Astrocyte (in vitro differentiated cells and primary cell): ENCODE results near the gene GOLGA6A. TPM values are rescaled to one million over a fixed set of nuclear protein-coding genes. Genes with fewer than 3 reads are reported as not detected.
A peak's percentile ranks its signal among the peaks of the same experiment; 100 is the strongest.

Source experiments
- DNase-seq: peaks from one replicate; pipeline ENCODE4 v3.0.0-alpha.2; 2010; ENCODE audit warnings: low read depth
- FAIRE-seq: peaks from 2 replicates; lab custom pipeline; 2011; peaks lifted over from hg19 to GRCh38; lab: Jason Lieb, UNC
- H2AFZ ChIP-seq: 2 replicates; pipeline ENCODE4 v1.6.0; 2012; ENCODE audit warnings: low read depth, low read length, inconsistent platforms
- H3K27ac ChIP-seq: 2 replicates; pipeline ENCODE4 v1.5.1; 2011; ENCODE audit warnings: low read depth, low read length, inconsistent platforms
- H3K27me3 ChIP-seq: 2 replicates; pipeline ENCODE4 v1.6.0; 2011; ENCODE audit warnings: low read length, inconsistent platforms; ENCODE audit not compliant: insufficient read depth
- H3K36me3 ChIP-seq: 2 replicates; pipeline ENCODE4 v1.5.1; 2011; ENCODE audit warnings: low read length, inconsistent platforms; ENCODE audit not compliant: insufficient read depth
- H3K4me1 ChIP-seq: 2 replicates; pipeline ENCODE4 v1.5.1; 2011; ENCODE audit warnings: low read length, inconsistent platforms; ENCODE audit not compliant: insufficient read depth
- H3K4me2 ChIP-seq: 2 replicates; pipeline ENCODE4 v1.6.0; 2012; ENCODE audit warnings: low read length, inconsistent platforms
- H3K4me3 ChIP-seq: 2 replicates; pipeline ENCODE4 v1.5.1; 2011; ENCODE audit warnings: low read depth, mild to moderate bottlenecking, low read length, inconsistent platforms; ENCODE audit not compliant: insufficient read depth
- H3K79me2 ChIP-seq: 2 replicates; pipeline ENCODE4 v1.6.0; 2012; ENCODE audit warnings: mild to moderate bottlenecking, low read length, inconsistent platforms; ENCODE audit not compliant: insufficient read depth
- H3K9ac ChIP-seq: 2 replicates; pipeline ENCODE4 v1.6.0; 2012; ENCODE audit warnings: mild to moderate bottlenecking, low read length, inconsistent platforms
- H3K9me3 ChIP-seq: 2 replicates; pipeline ENCODE4 v1.5.1; 2012; ENCODE audit warnings: low read depth, mild to moderate bottlenecking, low read length, inconsistent platforms; ENCODE audit not compliant: insufficient read depth
- H4K20me1 ChIP-seq: 2 replicates; pipeline ENCODE4 v1.6.0; 2012; ENCODE audit warnings: low read length, inconsistent platforms; ENCODE audit not compliant: insufficient read depth
- H3K27ac Mint-ChIP-seq: one replicate; pipeline ENCODE4 v1.8.0; 2021; ENCODE audit warnings: mild to moderate bottlenecking, mixed read lengths; ENCODE audit not compliant: unreplicated experiment
- H3K27me3 Mint-ChIP-seq: one replicate; pipeline ENCODE4 v1.8.0; 2021; ENCODE audit warnings: low read depth, mixed read lengths; ENCODE audit not compliant: unreplicated experiment
- H3K36me3 Mint-ChIP-seq: one replicate; pipeline ENCODE4 v1.8.0; 2021; ENCODE audit warnings: low read depth, mixed read lengths; ENCODE audit not compliant: unreplicated experiment
- H3K4me1 Mint-ChIP-seq: one replicate; pipeline ENCODE4 v1.8.0; 2021; ENCODE audit warnings: low read depth, mixed read lengths; ENCODE audit not compliant: unreplicated experiment
- H3K4me3 Mint-ChIP-seq: one replicate; pipeline ENCODE4 v1.8.0; 2021; ENCODE audit warnings: mild to moderate bottlenecking, moderate library complexity, mixed read lengths; ENCODE audit not compliant: unreplicated experiment
- H3K9me3 Mint-ChIP-seq: one replicate; pipeline ENCODE4 v1.8.0; 2021; ENCODE audit warnings: mild to moderate bottlenecking, mixed read lengths; ENCODE audit not compliant: unreplicated experiment
- EZH2 ChIP-seq: IDR thresholded peaks from 2 replicates; pipeline ENCODE4 v1.6.1; 2012; ENCODE audit warnings: mild to moderate bottlenecking, low read length, inconsistent platforms; ENCODE audit not compliant: insufficient read depth
- total RNA-seq: library from RNA; stranded (reverse); gene quantifications from 2 replicates; pipeline ENCODE4 v1.2.1, GENCODE V29; 2021
- TF ChIP-seq, protein P1 (sequence below): IDR thresholded peaks from 2 replicates; pipeline ENCODE4 v1.5.1; 2011; ENCODE audit warnings: low read depth, mild to moderate bottlenecking, inconsistent platforms, low read length, moderate library complexity; ENCODE audit not compliant: insufficient read depth

Gene GOLGA6A
- total RNA-seq, 1 donor from 2014 or later, result 0.30 TPM

DNA sequence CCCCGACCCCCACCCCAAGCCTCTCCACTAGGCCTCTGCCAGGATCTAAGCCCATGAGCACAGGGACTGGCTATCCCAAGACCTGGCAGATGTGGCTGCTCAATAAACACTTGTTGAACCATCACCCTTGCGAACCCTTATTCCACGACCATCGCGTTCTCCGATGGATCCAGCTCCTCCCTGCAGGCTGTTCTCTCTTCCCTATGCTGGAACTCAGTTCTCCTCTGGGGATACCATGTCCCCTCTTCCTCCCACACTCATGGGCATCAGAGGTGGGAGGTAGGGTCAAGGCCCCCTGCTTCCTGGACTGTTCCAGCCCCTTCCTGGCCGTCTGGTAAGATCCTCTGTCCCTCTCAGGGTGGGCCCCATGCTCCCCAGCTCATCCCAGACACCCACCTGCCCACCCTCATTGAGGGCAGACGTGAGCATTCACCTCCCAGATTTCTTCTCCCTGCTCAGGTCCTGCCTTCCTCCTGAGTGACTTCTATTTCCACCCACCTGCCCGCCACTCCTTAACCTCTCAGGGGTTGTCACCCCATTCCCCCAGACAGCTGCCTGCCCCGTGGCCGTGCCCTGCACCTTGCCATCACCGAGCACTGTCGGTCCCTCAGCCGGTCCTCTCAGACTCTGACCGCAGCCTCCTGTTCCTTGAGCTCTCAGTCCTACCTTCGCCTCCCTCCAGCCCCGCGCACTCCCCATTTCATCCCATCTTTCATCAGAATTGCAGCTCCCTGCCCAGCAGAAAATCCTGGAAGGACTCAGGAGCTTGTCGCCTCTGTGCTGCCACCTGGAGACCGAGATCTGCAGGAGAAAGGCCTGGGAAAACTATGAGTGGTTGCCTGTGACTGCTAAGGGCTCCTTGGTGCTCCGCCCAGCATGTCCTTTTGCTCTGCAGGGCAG lies 45.8 kb downstream of the GOLGA6A start:
- peaks cover 29% of the 10 kb centered on the region for H3K4me1 ChIP-seq
- H3K27ac Mint-ChIP-seq, result peak overlapping the region; percentile 36
- H3K4me2 ChIP-seq, result no peak overlapping the region
- H3K4me1 Mint-ChIP-seq, result peaks cover 40% of the 10 kb centered on the region
- H3K36me3 Mint-ChIP-seq, result peaks cover 38% of the 10 kb centered on the region
- H3K4me3 Mint-ChIP-seq, result peak overlapping the region; percentile 17
- no peaks in the 10 kb centered on the region for H3K79me2 ChIP-seq
- H3K9me3 ChIP-seq, result no peaks in the 10 kb centered on the region
- H3K27me3 ChIP-seq, result no peaks in the 10 kb centered on the region
- peak; percentile 22 for DNase-seq
- no peaks in the 10 kb centered on the region for H3K27me3 Mint-ChIP-seq
- H4K20me1 ChIP-seq, result peaks cover 6% of the 10 kb centered on the region
- no peak for FAIRE-seq
- TF ChIP-seq, protein P1, sequence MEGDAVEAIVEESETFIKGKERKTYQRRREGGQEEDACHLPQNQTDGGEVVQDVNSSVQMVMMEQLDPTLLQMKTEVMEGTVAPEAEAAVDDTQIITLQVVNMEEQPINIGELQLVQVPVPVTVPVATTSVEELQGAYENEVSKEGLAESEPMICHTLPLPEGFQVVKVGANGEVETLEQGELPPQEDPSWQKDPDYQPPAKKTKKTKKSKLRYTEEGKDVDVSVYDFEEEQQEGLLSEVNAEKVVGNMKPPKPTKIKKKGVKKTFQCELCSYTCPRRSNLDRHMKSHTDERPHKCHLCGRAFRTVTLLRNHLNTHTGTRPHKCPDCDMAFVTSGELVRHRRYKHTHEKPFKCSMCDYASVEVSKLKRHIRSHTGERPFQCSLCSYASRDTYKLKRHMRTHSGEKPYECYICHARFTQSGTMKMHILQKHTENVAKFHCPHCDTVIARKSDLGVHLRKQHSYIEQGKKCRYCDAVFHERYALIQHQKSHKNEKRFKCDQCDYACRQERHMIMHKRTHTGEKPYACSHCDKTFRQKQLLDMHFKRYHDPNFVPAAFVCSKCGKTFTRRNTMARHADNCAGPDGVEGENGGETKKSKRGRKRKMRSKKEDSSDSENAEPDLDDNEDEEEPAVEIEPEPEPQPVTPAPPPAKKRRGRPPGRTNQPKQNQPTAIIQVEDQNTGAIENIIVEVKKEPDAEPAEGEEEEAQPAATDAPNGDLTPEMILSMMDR, result peak; percentile 43
- no peak for TF ChIP-seq EZH2
- H3K9ac ChIP-seq, result no peak overlapping the region
- H3K27ac ChIP-seq, result no peak overlapping the region
- no peak overlapping the region for H3K4me3 ChIP-seq
- H3K9me3 Mint-ChIP-seq, result no peaks in the 10 kb centered on the region
- H3K36me3 ChIP-seq, result peaks cover 12% of the 10 kb centered on the region
- H2AFZ ChIP-seq, result no peak overlapping the region

DNA sequence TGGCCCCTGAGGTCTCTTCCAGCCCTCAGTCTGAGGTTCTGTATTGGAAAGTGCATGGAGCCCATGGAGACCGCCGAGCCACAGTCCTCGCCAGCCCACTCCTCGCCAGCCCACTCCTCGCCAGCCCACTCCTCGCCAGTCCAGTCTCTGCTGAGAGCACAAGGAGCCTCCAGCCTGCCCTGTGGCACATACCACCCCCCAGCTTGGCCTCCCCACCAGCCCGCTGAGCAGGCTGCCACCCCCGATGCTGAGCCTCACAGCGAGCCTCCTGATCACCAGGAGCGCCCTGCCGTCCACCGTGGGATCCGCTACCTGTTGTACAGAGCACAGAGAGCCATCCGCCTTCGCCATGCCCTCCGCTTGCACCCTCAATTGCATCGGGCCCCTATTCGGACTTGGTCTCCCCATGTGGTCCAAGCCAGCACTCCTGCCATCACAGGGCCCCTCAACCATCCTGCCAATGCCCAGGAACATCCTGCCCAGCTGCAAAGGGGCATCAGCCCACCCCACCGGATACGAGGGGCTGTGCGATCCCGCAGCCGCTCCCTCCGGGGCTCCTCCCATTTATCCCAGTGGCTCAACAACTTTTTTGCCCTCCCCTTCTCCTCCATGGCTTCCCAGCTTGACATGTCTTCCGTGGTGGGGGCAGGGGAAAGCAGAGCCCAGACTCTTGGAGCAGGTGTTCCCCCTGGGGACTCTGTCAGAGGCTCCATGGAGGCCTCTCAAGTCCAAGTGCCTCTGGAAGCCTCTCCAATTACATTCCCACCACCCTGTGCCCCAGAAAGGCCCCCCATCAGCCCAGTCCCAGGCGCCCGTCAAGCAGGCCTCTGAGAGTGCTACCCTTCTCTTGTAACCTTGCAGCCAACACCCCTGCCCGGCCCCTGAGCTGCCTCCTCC lies 47.0 kb downstream of the GOLGA6A start:
- Histone ChIP-seq H3K79me2 (no peaks in the 10 kb centered on the region), H3K27me3 (no peaks in the 10 kb centered on the region), H3K9me3 (no peaks in the 10 kb centered on the region), H3K4me2 (no peak overlapping the region), H3K27ac (no peak overlapping the region), H3K4me3 (no peak overlapping the region), H3K9ac (no peak overlapping the region), H4K20me1 (peaks cover 6% of the 10 kb centered on the region), H3K36me3 (peaks cover 12% of the 10 kb centered on the region), H3K4me1 (peaks cover 20% of the 10 kb centered on the region), H2AFZ (no peak overlapping the region)
- TF ChIP-seq, protein P1, result no peak
- TF ChIP-seq EZH2, result no peak
- H3K9me3 Mint-ChIP-seq, result no peaks in the 10 kb centered on the region
- no peak overlapping the region for H3K4me3 Mint-ChIP-seq
- no peak for FAIRE-seq
- H3K36me3 Mint-ChIP-seq, result peaks cover 39% of the 10 kb centered on the region
- no peaks in the 10 kb centered on the region for H3K27me3 Mint-ChIP-seq
- H3K4me1 Mint-ChIP-seq, result peaks cover 31% of the 10 kb centered on the region
- no peak overlapping the region for H3K27ac Mint-ChIP-seq
- DNase-seq, result no peak
